ENCODE results near the gene PPP1R26.
"Not testable (repeated sequence)": the region's sequence is repeated elsewhere in the genome, so short reads cannot be mapped to it uniquely, and the experiment has no call there.

Gene PPP1R26

GRCh38 chr9:135443797-135444425 lies 35.7 kb upstream of the PPP1R26 start:
- Histone ChIP-seq H3K27me3 (ENCODE audit: insufficient read depth, poor library complexity, severe bottlenecking) (no peaks in the 10 kb centered on the region), H3K27ac (replicated peaks) (no peak overlapping the region), H3K4me3 (replicated peaks; ENCODE audit: insufficient read depth, low read length) (no peak overlapping the region)
- TF ChIP-seq GABPA (IDR thresholded peaks at IDR 0.05; ENCODE audit: low read depth): no peak
- no peak for TF ChIP-seq POLR2AphosphoS5 (IDR thresholded peaks at IDR 0.05; ENCODE audit: low read depth)
- TF ChIP-seq SPI1 (IDR thresholded peaks at IDR 0.05; ENCODE audit: borderline replicate concordance, low read depth): no peak
- no peak for TF ChIP-seq CTCF (IDR thresholded peaks at IDR 0.05; ENCODE audit: insufficient read depth, low read length)
- no peak for TF ChIP-seq REST (IDR thresholded peaks at IDR 0.05; ENCODE audit: insufficient replicate concordance, low read depth)
- no peak for DNase-seq (ENCODE audit: low read depth in 1 of 2, low spot score in 1 of 2)

- no peaks in the 10 kb centered on the region for H3K27me3 ChIP-seq (ENCODE audit: insufficient read depth, poor library complexity, severe bottlenecking)
- H3K4me3 ChIP-seq (replicated peaks; ENCODE audit: insufficient read depth, low read length): no peak overlapping the region
- H3K27ac ChIP-seq (replicated peaks): no peak overlapping the region
- TF ChIP-seq REST (IDR thresholded peaks at IDR 0.05; ENCODE audit: insufficient replicate concordance, low read depth): no peak
- TF ChIP-seq SPI1 (IDR thresholded peaks at IDR 0.05; ENCODE audit: borderline replicate concordance, low read depth): no peak
- no peak for TF ChIP-seq CTCF (IDR thresholded peaks at IDR 0.05; ENCODE audit: insufficient read depth, low read length)
- no peak for TF ChIP-seq POLR2AphosphoS5 (IDR thresholded peaks at IDR 0.05; ENCODE audit: low read depth)
- no peak for TF ChIP-seq GABPA (IDR thresholded peaks at IDR 0.05; ENCODE audit: low read depth)
- no peak for DNase-seq (ENCODE audit: low read depth in 1 of 2, low spot score in 1 of 2)
Measured at GRCh38 chr9:135447126-135447525, 32.5 kb upstream of the PPP1R26 start.

- TF ChIP-seq POLR2AphosphoS5 (IDR thresholded peaks at IDR 0.05; ENCODE audit: low read depth) (no peak), SPI1 (IDR thresholded peaks at IDR 0.05; ENCODE audit: borderline replicate concordance, low read depth) (no peak), GABPA (IDR thresholded peaks at IDR 0.05; ENCODE audit: low read depth) (no peak), REST (IDR thresholded peaks at IDR 0.05; ENCODE audit: insufficient replicate concordance, low read depth) (no peak), CTCF (IDR thresholded peaks at IDR 0.05; ENCODE audit: insufficient read depth, low read length) (no peak)
- no peak for DNase-seq (ENCODE audit: low read depth in 1 of 2, low spot score in 1 of 2)
Measured at GRCh38 chr9:135448663-135449100, 30.9 kb upstream of the PPP1R26 start.

GRCh38 chr9:135449532-135449931 lies 30.1 kb upstream of the PPP1R26 start:
- not testable (repeated sequence) for H3K27me3 ChIP-seq (ENCODE audit: insufficient read depth, poor library complexity, severe bottlenecking); H3K4me3 ChIP-seq (replicated peaks; ENCODE audit: insufficient read depth, low read length); H3K27ac ChIP-seq (replicated peaks); DNase-seq (ENCODE audit: low read depth in 1 of 2, low spot score in 1 of 2)

More at GRCh38 chr9:135448663-135449100, 30.9 kb upstream of the PPP1R26 start:
- H3K27ac ChIP-seq (replicated peaks): no peak overlapping the region
- no peak overlapping the region for H3K4me3 ChIP-seq (replicated peaks; ENCODE audit: insufficient read depth, low read length)
- H3K27me3 ChIP-seq (ENCODE audit: insufficient read depth, poor library complexity, severe bottlenecking): no peaks in the 10 kb centered on the region
